ENCODE data around the gene TBCD. TPM values are rescaled to one million over a fixed set of nuclear protein-coding genes. Genes with fewer than 3 reads are reported as not detected.

Gene TBCD
- total RNA-seq, 1 experiment from 2014 or later, result 129 TPM

GRCh38 chr17:82946081-82946480 lies 194.2 kb downstream of the TBCD start:
- no peak overlapping the region for H2AK5ac ChIP-seq (ENCODE audit: insufficient read length, low read length)
- H3K27ac ChIP-seq (ENCODE audit: insufficient read length, low read depth, low read length), result no peak overlapping the region
- H2BK5ac ChIP-seq (ENCODE audit: insufficient read length, low read length), result no peak overlapping the region
- Mint-ChIP-seq H3K4me1 (no peaks in the 10 kb centered on the region), H3K27ac (no peak overlapping the region), H3K4me3 (no peak overlapping the region), H3K36me3 (ENCODE audit: insufficient read depth in 1 of 3, low read depth in 3 of 3) (peaks cover 88 to 93% (median 93%) of the 10 kb centered on the region in 3 experiments), H3K27me3 (ENCODE audit: low read depth) (peaks cover 23% of the 10 kb centered on the region), H3K9me3 (peaks cover 82 to 86% of the 10 kb centered on the region in 2 experiments)
- no peaks in the 10 kb centered on the region for H3K23me2 ChIP-seq (ENCODE audit: insufficient read length, low read depth, low read length, poor library complexity, severe bottlenecking)
- no peak overlapping the region for H2BK120ac ChIP-seq (ENCODE audit: low read depth, low read length, poor library complexity, severe bottlenecking)
- TF ChIP-seq CTCF (conservative IDR thresholded peaks at IDR 0.05), result no peak
- H4K91ac ChIP-seq (ENCODE audit: insufficient read length, low read depth, low read length), result no peak overlapping the region
- H2BK12ac ChIP-seq (ENCODE audit: insufficient read length, low read depth, low read length), result no peak overlapping the region
- no peak overlapping the region for H4K8ac ChIP-seq (replicated peaks; ENCODE audit: insufficient read length, low read depth, low read length)
- H4K5ac ChIP-seq (ENCODE audit: insufficient read length, low read depth, low read length), result no peak overlapping the region
- H2AFZ ChIP-seq (ENCODE audit: low read length), result no peak overlapping the region
- no peak overlapping the region for H3K56ac ChIP-seq (ENCODE audit: insufficient read length, low read depth, low read length)
- H2BK15ac ChIP-seq (ENCODE audit: low read depth, low read length), result no peak overlapping the region
- H3K18ac ChIP-seq (ENCODE audit: insufficient read length, low read depth, low read length), result no peak overlapping the region
- no peak for DNase-seq
- H3K23ac ChIP-seq (ENCODE audit: insufficient read length, low read depth, low read length), result no peak overlapping the region
- H3K4me2 ChIP-seq (ENCODE audit: insufficient read depth, insufficient read length, low read length), result no peak overlapping the region
- no peak overlapping the region for H3T11ph ChIP-seq (ENCODE audit: low read length)
- no peaks in the 10 kb centered on the region for H3K79me2 ChIP-seq (ENCODE audit: insufficient read depth, low read length)
- no peak overlapping the region for H2BK20ac ChIP-seq (ENCODE audit: low read depth, low read length, poor library complexity, severe bottlenecking)
- H3K9me3 ChIP-seq (ENCODE audit: control insufficient read depth, low read depth, low read length), result peaks cover 83% of the 10 kb centered on the region
- no peaks in the 10 kb centered on the region for H3K4me1 ChIP-seq (ENCODE audit: insufficient read depth, low read length)
- H3K9ac ChIP-seq (ENCODE audit: extremely low read depth, insufficient read length, low read length), result no peak overlapping the region
- H4K20me1 ChIP-seq (ENCODE audit: control insufficient read depth, insufficient read depth, insufficient read length), result no peaks in the 10 kb centered on the region
- no peak overlapping the region for H3K4ac ChIP-seq (ENCODE audit: low read depth, low read length)
- no peaks in the 10 kb centered on the region for H3K27me3 ChIP-seq (ENCODE audit: insufficient read depth, low read length)
- H3K79me1 ChIP-seq (ENCODE audit: insufficient read depth, low read depth, low read length, poor library complexity, severe bottlenecking), result no peaks in the 10 kb centered on the region
- no peak overlapping the region for H3K14ac ChIP-seq (ENCODE audit: insufficient read depth, low read length)
